Measurements from ENCODE around the gene ZDHHC22.

ZDHHC22 gene

GRCh38 chr14:77116172-77116817 is 25.3 kb downstream of the ZDHHC22 start:
- DNase-seq (ENCODE audit: low read depth in 1 of 2, low spot score in 1 of 2) = no peak

GRCh38 chr14:77114609-77115008 is 27.0 kb downstream of the ZDHHC22 start:
- TF ChIP-seq REST (IDR thresholded peaks at IDR 0.05; ENCODE audit: insufficient replicate concordance, low read depth) = no peak
- TF ChIP-seq SPI1 (IDR thresholded peaks at IDR 0.05; ENCODE audit: borderline replicate concordance, low read depth) = no peak
- TF ChIP-seq GABPA (IDR thresholded peaks at IDR 0.05; ENCODE audit: low read depth) = no peak
- no peak for TF ChIP-seq CTCF (IDR thresholded peaks at IDR 0.05; ENCODE audit: insufficient read depth, low read length)
- TF ChIP-seq POLR2AphosphoS5 (IDR thresholded peaks at IDR 0.05; ENCODE audit: low read depth) = no peak
- DNase-seq (ENCODE audit: low read depth in 1 of 2, low spot score in 1 of 2) = no peak
- Histone ChIP-seq H3K4me3 (replicated peaks; ENCODE audit: insufficient read depth, low read length) (no peak overlapping the region), H3K27me3 (ENCODE audit: insufficient read depth, poor library complexity, severe bottlenecking) (no peaks in the 10 kb centered on the region), H3K27ac (replicated peaks) (no peak overlapping the region)

More at GRCh38 chr14:77116172-77116817, 25.3 kb downstream of the ZDHHC22 start:
- TF ChIP-seq GABPA (IDR thresholded peaks at IDR 0.05; ENCODE audit: low read depth) = no peak
- TF ChIP-seq CTCF (IDR thresholded peaks at IDR 0.05; ENCODE audit: insufficient read depth, low read length) = no peak
- TF ChIP-seq REST (IDR thresholded peaks at IDR 0.05; ENCODE audit: insufficient replicate concordance, low read depth) = no peak
- TF ChIP-seq POLR2AphosphoS5 (IDR thresholded peaks at IDR 0.05; ENCODE audit: low read depth) = no peak
- no peak for TF ChIP-seq SPI1 (IDR thresholded peaks at IDR 0.05; ENCODE audit: borderline replicate concordance, low read depth)
- Histone ChIP-seq H3K27me3 (ENCODE audit: insufficient read depth, poor library complexity, severe bottlenecking) (no peaks in the 10 kb centered on the region), H3K4me3 (replicated peaks; ENCODE audit: insufficient read depth, low read length) (no peak overlapping the region), H3K27ac (replicated peaks) (no peak overlapping the region)

- no peak for TF ChIP-seq CTCF (IDR thresholded peaks at IDR 0.05; ENCODE audit: insufficient read depth, low read length)
Observed at GRCh38 chr14:77113644-77114043, 27.9 kb downstream of the ZDHHC22 start.

GRCh38 chr14:77111021-77111420 is 30.6 kb downstream of the ZDHHC22 start:
- TF ChIP-seq POLR2AphosphoS5 (IDR thresholded peaks at IDR 0.05; ENCODE audit: low read depth) = no peak
- TF ChIP-seq CTCF (IDR thresholded peaks at IDR 0.05; ENCODE audit: insufficient read depth, low read length) = no peak
- no peak for TF ChIP-seq GABPA (IDR thresholded peaks at IDR 0.05; ENCODE audit: low read depth)
- no peak for TF ChIP-seq REST (IDR thresholded peaks at IDR 0.05; ENCODE audit: insufficient replicate concordance, low read depth)
- no peak for TF ChIP-seq SPI1 (IDR thresholded peaks at IDR 0.05; ENCODE audit: borderline replicate concordance, low read depth)
- no peak overlapping the region for H3K27ac ChIP-seq (replicated peaks)

More at GRCh38 chr14:77113644-77114043, 27.9 kb downstream of the ZDHHC22 start:
- H3K27ac ChIP-seq (replicated peaks) = no peak overlapping the region
- no peak overlapping the region for H3K4me3 ChIP-seq (replicated peaks; ENCODE audit: insufficient read depth, low read length)
- DNase-seq (ENCODE audit: low read depth in 1 of 2, low spot score in 1 of 2) = no peak
- H3K27me3 ChIP-seq (ENCODE audit: insufficient read depth, poor library complexity, severe bottlenecking) = no peaks in the 10 kb centered on the region

More at GRCh38 chr14:77111021-77111420, 30.6 kb downstream of the ZDHHC22 start:
- Histone ChIP-seq H3K27me3 (ENCODE audit: insufficient read depth, poor library complexity, severe bottlenecking) (no peaks in the 10 kb centered on the region), H3K4me3 (replicated peaks; ENCODE audit: insufficient read depth, low read length) (no peak overlapping the region)
- no peak for DNase-seq (ENCODE audit: low read depth in 1 of 2, low spot score in 1 of 2)
